ENCODE measurements around the gene TTLL6. TPM values are rescaled to one million over a fixed set of nuclear protein-coding genes. Genes with fewer than 3 reads are reported as not detected.

Gene TTLL6
- total RNA-seq, 2 donors from 2014 or later, result 0.49 to 2.1 TPM

DNA sequence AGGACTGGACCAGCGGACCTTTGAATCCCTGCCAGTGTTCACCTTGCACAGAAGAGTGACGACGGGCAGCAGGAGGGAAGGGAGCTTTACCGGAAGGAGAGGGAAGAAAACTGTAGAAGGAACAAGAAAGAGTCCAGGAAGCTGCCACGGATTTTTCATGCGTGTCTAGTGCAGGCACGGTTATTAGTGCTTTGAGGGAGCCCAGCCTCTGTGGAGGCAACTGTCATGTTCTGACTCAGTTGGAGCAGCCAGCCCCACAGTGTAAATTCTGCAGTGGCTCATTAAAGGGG is 82.0 kb downstream of the TTLL6 start:
- WGBS, 2 experiments (ENCODE audit: insufficient coverage in 1 of 2, insufficient read length in 1 of 2), result 17 to 21% methylated on average over 6 to 7 of the region's 7 CpGs

DNA sequence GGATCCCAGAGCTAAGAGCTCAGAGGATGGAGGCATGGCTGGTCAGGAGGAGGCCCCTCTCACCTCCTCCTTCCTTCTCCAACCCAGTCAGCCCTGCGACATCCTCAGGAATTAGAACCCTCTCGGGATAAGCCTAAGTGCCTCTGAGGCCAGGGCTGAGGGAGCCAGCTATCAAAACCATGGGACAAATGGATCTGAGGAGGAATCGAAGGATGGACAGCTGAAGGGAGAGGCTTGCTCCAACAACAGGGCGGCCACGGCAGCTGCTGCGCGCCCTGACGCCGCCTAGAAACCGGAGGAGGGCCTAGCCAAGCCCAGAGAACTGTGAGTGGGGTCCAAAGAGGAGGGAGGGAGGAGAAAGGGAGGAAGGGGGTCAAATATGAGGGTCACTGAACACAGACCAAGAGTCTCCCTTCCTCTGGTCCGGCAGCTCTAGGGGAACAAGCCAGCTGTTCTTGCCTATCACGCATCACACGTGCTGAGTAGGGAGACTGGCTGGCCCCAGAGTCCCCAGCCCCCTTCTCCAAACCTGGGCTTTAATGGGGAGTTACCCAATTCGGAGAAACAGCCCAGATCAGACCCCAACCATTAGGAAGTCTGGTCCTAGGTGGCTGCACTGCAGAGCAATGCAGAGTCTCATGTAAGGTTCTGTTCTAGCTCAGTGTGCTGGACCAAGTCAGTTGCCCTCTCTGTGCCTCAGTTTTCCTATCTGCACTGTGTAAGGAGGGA is 82.5 kb downstream of the TTLL6 start:
- Histone ChIP-seq H3K9ac (ENCODE audit: extremely low read depth, low read length, poor library complexity, severe bottlenecking) (no peak overlapping the region), H3K9me3 (ENCODE audit: control insufficient read depth, low read length) (peaks cover 7% of the 10 kb centered on the region), H3K4me3 (ENCODE audit: low read length) (no peak overlapping the region), H3K36me3 (ENCODE audit: control insufficient read depth, insufficient read depth, low read length) (no peaks in the 10 kb centered on the region), H3K27ac (ENCODE audit: low read depth, low read length) (no peak overlapping the region), H3K4me1 (ENCODE audit: control insufficient read depth, insufficient read depth, low read length) (peaks cover 3% of the 10 kb centered on the region), H3K27me3 (ENCODE audit: control insufficient read depth, insufficient read depth, low read length, poor library complexity, severe bottlenecking) (peaks cover 100% of the 10 kb centered on the region)
- peak; percentile 59 for DNase-seq
- 7 to 12% methylated on average over 5 to 14 of the region's 14 CpGs for WGBS, 2 experiments (ENCODE audit: insufficient coverage in 1 of 2, insufficient read length in 1 of 2)
- H3K27ac Mint-ChIP-seq, result no peak overlapping the region
- H3K4me3 Mint-ChIP-seq, result no peak overlapping the region
- no peaks in the 10 kb centered on the region for H3K36me3 Mint-ChIP-seq (ENCODE audit: low read depth)
- H3K27me3 Mint-ChIP-seq (ENCODE audit: insufficient read depth), result peaks cover 100% of the 10 kb centered on the region
- H3K4me1 Mint-ChIP-seq, result peaks cover 10% of the 10 kb centered on the region
- TF ChIP-seq, protein P1, sequence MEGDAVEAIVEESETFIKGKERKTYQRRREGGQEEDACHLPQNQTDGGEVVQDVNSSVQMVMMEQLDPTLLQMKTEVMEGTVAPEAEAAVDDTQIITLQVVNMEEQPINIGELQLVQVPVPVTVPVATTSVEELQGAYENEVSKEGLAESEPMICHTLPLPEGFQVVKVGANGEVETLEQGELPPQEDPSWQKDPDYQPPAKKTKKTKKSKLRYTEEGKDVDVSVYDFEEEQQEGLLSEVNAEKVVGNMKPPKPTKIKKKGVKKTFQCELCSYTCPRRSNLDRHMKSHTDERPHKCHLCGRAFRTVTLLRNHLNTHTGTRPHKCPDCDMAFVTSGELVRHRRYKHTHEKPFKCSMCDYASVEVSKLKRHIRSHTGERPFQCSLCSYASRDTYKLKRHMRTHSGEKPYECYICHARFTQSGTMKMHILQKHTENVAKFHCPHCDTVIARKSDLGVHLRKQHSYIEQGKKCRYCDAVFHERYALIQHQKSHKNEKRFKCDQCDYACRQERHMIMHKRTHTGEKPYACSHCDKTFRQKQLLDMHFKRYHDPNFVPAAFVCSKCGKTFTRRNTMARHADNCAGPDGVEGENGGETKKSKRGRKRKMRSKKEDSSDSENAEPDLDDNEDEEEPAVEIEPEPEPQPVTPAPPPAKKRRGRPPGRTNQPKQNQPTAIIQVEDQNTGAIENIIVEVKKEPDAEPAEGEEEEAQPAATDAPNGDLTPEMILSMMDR (conservative IDR thresholded peaks at IDR 0.05), result no peak
- H3K9me3 Mint-ChIP-seq, result peaks cover 5% of the 10 kb centered on the region

More for the DNA sequence above, 82.0 kb downstream of the TTLL6 start:
- Mint-ChIP-seq H3K27me3 (ENCODE audit: insufficient read depth) (peaks cover 100% of the 10 kb centered on the region), H3K9me3 (peaks cover 5% of the 10 kb centered on the region), H3K36me3 (ENCODE audit: low read depth) (no peaks in the 10 kb centered on the region), H3K27ac (no peak overlapping the region), H3K4me3 (no peak overlapping the region), H3K4me1 (peaks cover 9% of the 10 kb centered on the region)
- DNase-seq, result peak; percentile 42
- peaks cover 100% of the 10 kb centered on the region for H3K27me3 ChIP-seq (ENCODE audit: control insufficient read depth, insufficient read depth, low read length, poor library complexity, severe bottlenecking)
- peaks cover 11% of the 10 kb centered on the region for H3K9me3 ChIP-seq (ENCODE audit: control insufficient read depth, low read length)
- no peak overlapping the region for H3K9ac ChIP-seq (ENCODE audit: extremely low read depth, low read length, poor library complexity, severe bottlenecking)
- TF ChIP-seq, protein P1 (conservative IDR thresholded peaks at IDR 0.05), result no peak
- H3K36me3 ChIP-seq (ENCODE audit: control insufficient read depth, insufficient read depth, low read length), result no peaks in the 10 kb centered on the region
- H3K27ac ChIP-seq (ENCODE audit: low read depth, low read length), result no peak overlapping the region
- no peak overlapping the region for H3K4me3 ChIP-seq (ENCODE audit: low read length)
- peaks cover 3% of the 10 kb centered on the region for H3K4me1 ChIP-seq (ENCODE audit: control insufficient read depth, insufficient read depth, low read length)

DNA sequence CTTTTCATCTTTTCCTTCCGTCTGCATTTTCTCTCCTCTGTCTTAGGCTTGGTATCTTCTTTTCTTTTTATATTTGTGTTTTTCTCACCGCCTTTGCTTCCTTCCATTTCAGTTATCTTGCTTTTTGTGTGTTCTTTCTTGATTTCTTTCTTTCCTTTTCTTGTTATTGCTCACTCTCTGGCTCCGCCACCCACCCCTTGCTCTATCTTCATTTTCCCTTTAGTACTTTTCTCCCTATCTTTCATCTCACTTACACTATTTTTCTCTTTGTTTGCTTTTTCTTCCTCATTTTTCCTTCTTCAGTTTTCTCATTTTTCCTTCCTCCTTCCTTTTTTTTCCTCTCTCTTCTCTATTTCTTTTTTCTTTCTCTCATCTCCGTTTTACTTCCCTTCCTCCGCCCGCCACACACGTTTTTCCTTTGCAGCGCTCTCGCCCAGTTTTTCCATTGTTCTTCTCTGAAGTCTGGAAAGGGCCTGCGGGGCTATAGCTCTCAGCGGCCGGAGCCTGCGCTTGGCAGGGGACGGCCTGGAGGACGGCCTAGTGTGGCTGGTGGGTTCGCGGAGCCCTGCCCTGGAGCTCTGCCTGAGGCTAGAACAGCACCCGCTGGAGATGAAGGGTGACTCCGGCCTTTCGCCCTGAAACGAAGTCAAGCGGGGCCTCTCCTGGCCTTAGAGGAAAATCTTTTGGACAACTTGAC is 83.2 kb downstream of the TTLL6 start:
- 10 to 11% methylated on average over 14 to 22 of the region's 22 CpGs for WGBS, 2 experiments (ENCODE audit: insufficient coverage in 1 of 2, insufficient read length in 1 of 2)
- H3K9me3 Mint-ChIP-seq, result no peaks in the 10 kb centered on the region
- H3K4me1 Mint-ChIP-seq, result peaks cover 10% of the 10 kb centered on the region
- H3K9me3 ChIP-seq (ENCODE audit: control insufficient read depth, low read length), result peaks cover under 1% of the 10 kb centered on the region
- no peak overlapping the region for H3K4me3 Mint-ChIP-seq
- no peak overlapping the region for H3K9ac ChIP-seq (ENCODE audit: extremely low read depth, low read length, poor library complexity, severe bottlenecking)
- no peak overlapping the region for H3K27ac Mint-ChIP-seq
- H3K36me3 Mint-ChIP-seq (ENCODE audit: low read depth), result no peaks in the 10 kb centered on the region
- no peak for DNase-seq
- no peak overlapping the region for H3K27ac ChIP-seq (ENCODE audit: low read depth, low read length)
- H3K27me3 Mint-ChIP-seq (ENCODE audit: insufficient read depth), result peaks cover 100% of the 10 kb centered on the region
- no peaks in the 10 kb centered on the region for H3K36me3 ChIP-seq (ENCODE audit: control insufficient read depth, insufficient read depth, low read length)
- H3K27me3 ChIP-seq (ENCODE audit: control insufficient read depth, insufficient read depth, low read length, poor library complexity, severe bottlenecking), result peaks cover 100% of the 10 kb centered on the region
- no peak overlapping the region for H3K4me3 ChIP-seq (ENCODE audit: low read length)
- TF ChIP-seq, protein P1 (conservative IDR thresholded peaks at IDR 0.05), result no peak
- peaks cover 3% of the 10 kb centered on the region for H3K4me1 ChIP-seq (ENCODE audit: control insufficient read depth, insufficient read depth, low read length)

Data from endodermal cell (in vitro differentiated cells).